EL (cell line): ENCODE measurements around the gene DHCR7.
"Not testable (repeated sequence)": the region's sequence is repeated elsewhere in the genome, so short reads cannot be mapped to it uniquely, and the experiment has no call there.

Experiments used
- DNase-seq: peaks from one replicate; pipeline ENCODE4 v3.0.0-alpha.2; 2016

The DHCR7 gene

GRCh38 chr11:71436861-71437260 is 11.3 kb downstream of the DHCR7 start:
- DNase-seq: no peak

GRCh38 chr11:71435278-71435951 is 12.8 kb downstream of the DHCR7 start:
- no peak for DNase-seq

DNA sequence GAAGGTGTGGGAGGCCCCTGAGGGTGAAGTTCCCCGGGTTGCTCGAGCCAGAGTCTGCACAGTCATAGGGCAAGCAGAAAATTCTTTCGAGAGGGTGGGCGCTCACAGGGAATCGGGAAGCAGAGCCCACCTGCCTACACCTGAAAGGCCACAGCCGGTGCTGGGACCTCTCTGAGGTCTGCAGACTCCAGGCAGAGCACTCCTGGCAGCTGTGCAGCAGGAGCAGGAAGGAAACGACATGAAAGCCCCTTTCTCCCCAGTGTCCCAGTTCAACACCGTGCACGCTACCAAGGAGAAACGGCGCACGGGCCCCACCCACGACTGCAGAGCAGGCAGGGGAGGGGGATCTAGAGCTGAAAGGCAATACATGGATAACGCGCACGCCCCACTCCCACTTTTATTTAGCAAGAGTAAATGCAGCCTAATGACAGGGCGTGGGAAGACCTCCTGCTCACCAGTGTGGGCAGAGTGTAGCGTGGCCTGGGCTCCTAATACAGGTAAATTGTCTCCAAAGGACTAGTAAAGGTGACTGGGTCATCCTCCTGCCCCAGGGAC is 13.5 kb downstream of the DHCR7 start:
- DNase-seq: no peak

GRCh38 chr11:71433648-71434450 is 14.3 kb downstream of the DHCR7 start:
- no peak for DNase-seq

GRCh38 chr11:71432761-71433647 is 15.2 kb downstream of the DHCR7 start:
- DNase-seq: no peak

DNA sequence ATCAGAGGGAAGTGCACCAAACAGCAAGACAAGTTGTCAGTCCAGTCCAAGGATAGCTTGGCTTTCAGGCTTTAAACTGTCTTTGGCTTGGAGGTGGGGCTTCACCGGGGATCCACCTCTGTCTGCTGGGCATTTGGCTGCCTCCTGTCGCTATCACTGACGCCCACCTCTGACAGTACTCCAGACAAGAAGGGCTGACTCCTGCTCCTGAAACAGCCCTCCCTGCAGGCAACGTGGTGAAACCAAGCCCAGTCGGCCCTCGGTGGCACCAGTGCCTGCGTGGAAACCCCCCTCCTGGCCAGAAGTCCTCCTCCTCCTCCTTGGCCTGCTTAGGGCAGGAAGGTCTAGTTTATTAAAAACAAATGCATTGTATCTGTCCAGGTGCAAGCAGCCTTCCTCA is 16.9 kb downstream of the DHCR7 start:
- no peak for DNase-seq

- no peak for DNase-seq
Observed at GRCh38 chr11:71430166-71430565, 18.0 kb downstream of the DHCR7 start.

DNA sequence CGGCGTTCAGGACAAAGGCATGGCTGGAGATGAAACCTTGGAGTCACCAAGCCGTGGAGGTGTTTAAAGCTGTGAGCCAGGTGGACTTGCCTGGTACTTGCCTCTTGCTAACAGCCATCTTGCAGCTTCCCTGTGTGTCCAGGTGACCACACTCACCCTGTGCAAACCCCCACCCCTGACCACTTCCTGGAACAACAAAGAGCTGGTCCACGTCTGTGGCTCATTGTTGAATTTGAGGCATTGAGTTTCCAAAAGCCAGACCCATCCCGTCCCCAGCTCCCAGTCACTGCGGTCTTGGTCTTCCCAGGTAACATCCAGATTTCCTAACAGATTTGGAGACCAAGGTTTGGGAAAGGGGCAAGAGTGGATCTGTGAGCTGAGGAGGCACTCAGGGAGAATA is 18.5 kb downstream of the DHCR7 start:
- no peak for DNase-seq

- DNase-seq: no peak
Observed at GRCh38 chr11:71428861-71429435, 19.2 kb downstream of the DHCR7 start.

DNA sequence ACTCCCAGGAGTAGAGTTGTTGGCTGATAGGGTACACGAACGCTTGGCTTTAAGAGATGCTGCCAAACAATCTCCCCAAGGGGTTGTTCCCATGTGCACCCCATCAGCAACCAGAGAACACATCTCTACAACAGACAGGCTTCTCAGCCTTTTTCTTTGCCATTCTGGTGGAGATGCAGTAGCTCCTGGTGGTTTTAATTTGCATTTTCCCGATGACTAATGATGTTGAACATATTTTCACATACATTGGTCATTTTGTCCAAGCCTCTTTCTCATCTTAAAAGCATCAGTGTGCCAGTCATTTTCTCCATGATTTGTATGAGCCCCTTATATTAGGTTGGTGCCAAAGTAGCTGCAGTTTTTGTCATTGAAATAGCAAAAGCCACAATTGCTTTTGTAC is 21.8 kb downstream of the DHCR7 start:
- no peak for DNase-seq

DNA sequence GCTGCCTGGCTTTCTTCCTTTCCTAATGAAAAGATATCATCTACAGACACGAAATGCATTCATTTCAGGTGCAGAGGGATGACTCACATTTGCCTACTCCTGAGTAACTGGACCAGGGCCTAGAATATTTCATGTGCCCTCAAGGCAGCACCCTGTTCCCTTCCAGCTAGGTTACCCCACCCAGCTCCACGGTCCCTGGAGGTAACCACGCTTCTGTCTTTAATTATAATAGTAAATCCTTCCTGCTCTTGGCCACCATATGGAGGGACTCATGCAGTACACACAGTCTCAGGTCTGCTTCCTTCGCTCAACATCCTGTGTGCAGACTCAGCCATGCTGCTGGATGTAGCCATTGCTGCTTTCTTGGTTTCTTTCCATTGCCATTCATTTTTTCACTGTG is 22.3 kb downstream of the DHCR7 start:
- no peak for DNase-seq

DNA sequence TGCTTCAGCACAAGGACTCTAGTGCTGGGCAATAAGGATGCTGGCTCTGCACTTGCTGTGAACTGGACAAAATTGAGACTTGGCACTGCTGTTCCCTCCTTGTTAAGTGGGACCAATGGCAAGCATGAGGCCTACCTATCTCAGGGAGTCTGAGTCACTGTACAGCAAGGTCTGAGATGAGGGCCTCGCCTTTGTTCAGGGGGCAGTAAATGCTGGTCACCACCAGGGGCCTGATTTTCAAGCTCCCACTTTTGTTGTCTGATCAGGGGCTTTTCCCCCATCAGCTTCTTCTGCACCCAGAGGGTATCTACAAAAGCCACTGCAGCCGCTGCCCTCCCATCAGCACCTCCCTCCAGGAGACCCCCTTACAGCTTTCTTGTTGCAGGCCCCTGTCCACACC is 22.8 kb downstream of the DHCR7 start:
- no peak for DNase-seq

DNA sequence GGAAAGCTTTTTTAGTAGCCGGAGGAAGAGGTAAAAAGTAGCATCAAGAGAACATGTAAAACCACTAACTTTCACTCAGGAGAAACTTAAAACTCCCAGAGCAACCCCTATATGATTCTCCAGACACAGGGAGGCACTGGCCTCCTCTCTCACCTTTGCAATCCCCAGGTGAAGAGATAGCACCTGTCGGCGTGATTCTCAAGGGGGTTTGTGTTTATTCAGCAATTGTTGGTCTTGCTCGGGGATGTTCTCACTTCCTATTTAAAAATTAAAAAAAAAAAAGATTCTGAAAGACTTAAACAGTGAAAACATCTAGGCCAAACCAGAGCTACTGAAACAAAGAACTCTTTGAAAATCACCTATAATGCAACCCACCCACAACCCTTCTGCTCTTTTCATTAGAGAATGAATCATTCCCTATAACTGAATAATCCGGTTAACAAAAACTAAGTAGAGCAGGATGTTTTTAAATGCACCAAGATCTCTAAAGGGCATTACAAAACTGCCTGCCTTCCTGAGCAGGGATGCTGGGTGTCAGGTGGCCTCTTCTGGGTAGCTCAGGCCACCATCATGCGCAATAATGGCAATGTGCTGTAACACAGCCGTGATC is 24.9 kb downstream of the DHCR7 start:
- no peak for DNase-seq

DNA sequence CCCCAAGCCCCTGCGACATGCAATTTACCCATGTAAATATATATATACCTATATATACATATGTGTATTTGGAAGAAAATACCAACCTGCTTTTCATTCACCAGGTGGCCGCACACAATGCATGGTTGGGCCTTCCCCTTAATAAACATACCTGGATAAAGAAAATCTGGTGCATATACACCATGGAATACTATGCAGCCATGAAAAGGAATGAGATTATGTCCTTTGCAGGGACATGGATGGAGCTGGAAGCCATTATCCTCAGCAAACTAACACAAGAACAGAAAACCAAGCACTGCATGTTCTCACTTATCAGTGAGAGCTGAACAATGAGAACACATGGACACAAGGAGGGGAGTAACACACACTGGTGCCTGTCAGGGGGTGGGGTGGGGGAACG is 25.9 kb downstream of the DHCR7 start:
- not testable (repeated sequence) for DNase-seq

DNA sequence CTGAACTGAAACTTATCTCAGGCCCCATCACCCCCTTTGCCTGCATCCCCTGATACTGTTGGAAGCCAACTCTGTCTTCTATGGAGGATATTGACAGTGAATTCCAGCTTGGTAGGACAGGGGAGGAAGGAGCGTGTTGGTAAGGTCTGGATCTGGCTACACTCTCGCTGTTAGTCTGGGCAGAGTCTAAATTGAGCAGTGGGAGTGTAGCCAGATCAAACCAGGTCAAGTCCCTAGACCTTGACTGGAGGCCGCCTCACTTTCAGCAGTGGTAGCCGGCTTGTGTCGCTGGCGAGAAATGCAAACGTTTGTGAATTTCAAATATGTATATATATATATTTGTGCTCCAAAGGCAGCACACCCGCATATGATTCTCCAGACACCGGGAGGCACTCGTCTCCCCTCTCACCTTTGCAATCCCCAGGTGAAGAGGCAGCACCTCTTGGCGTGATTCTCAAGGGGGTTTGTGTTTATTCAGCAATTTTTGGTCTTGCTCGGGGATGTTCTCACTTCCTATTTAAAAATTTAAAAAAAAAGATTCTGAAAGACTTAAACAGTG is 26.7 kb downstream of the DHCR7 start:
- no peak for DNase-seq

DNA sequence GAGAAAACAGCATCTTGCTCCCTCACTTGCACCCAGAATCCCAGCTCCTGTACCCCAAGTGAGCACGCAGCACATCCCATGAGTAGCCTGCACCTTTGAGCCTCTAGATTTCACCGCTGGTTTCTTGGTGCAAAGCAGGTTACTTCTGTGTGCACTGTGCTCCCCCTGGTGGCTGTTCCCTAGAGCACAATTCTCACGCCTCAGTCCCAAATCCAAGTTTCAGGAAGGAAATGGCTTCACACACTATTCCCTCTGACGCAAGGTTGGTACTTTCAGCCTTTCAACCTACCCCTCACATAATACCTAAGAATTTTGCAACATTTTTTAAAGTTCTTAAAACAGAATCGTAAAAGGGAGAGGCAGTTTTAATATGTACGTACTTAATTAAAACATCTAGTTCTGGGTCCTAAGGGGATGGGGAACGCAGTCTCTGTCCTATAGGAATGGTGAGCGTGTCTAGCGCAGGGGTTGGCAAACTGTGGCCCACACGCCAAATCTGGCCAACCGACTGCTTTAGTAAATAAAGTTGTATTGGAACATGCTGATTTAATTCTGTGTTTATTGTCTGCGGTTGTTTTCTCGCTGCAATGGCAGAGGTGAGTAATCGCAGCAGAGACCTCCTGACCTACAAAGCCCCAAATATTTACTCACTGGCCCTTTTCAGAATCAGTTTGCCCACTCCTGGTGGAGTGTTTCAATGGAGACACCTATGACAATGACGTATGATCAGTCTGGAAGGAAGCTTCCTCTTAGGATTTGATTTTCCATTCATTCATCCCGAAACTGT is 27.5 kb downstream of the DHCR7 start:
- peak; percentile 46 for DNase-seq

DNA sequence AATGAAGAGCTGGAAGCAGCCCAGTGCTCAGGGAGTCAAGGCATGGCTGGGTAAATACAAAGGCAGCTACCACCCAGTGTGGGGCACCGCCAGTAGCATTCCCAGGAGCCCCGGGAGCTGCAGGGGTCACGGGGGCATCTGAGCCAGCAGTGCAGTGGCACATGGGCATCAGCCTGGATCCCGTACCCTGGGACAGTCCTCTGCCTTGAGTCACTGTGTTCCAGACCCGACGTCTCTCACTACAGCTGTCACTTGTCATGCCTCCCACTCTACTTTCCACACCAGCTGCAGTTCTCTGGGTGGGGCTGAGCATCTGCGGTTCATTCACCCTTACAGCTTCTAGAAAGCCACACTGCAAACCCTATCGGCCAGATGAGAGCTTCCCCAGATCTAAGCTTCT is 29.6 kb downstream of the DHCR7 start:
- no peak for DNase-seq

- no peak for DNase-seq
Observed at GRCh38 chr11:71414645-71415044, 33.5 kb downstream of the DHCR7 start.

GRCh38 chr11:71410363-71410966 is 37.7 kb downstream of the DHCR7 start:
- DNase-seq: no peak

DNA sequence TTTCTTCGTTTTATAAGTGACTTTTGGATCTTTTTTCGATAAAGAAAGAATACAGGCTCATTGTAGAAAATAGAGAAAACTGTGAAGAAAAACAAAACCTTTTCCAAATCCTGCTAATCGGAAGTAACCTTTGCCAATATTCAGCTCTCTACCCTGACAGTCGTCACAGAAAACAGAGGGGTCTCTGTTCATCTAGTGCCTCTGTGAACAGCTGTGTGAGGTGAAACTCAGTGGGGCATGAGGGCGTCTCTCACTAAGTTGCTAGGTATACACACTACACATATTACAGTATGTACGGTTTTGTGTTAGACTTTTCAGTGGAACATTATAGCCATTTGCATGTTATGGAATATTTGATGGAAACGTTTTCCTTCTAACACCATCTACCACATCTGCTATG is 39.4 kb downstream of the DHCR7 start:
- DNase-seq: no peak

DNA sequence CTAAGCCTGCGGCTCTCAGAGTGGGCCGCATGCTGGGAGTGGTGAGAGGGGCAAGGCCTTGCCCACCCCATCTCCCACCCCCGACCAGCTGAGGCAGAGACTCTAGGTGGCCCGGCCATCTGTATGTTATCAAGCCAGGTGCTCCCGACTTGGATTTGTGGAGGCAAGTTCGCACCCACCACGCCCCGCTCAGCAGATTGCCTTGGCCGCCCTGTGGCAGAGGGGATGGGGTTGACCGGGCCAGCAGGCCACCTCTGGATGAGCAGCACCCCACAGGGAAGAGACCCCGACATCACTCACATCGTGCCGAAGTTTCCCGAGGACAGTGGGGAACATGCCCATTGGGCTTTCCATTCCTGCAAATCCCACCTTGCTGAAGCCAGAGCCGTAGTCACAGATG is 40.8 kb downstream of the DHCR7 start:
- DNase-seq: no peak
